ENCODE results near the gene ME3.
"Not testable (repeated sequence)": the region's sequence is repeated elsewhere in the genome, so short reads cannot be mapped to it uniquely, and the experiment has no call there.

ME3 gene

DNA sequence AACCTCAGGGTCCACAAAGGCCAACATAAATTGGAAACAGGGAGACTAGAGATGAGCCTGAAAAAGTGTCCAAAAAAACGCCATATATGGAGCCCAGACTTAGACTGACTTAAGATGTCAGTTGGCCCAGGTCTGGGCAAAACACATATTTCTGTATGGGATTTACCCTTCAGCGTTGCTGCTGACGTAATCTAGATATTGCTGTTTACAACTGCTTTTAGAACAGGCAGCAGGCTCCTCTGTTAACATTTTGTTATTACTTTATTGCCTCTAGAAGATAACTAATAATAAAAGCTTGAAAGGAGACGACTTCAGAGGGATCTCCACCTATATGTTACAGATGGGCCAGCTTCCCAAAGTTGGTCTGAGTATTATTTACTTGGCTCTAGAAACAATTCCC lies 8.7 kb downstream of the ME3 start:
- no peak for DNase-seq (ENCODE audit: low read depth in 2 of 2)

- DNase-seq (ENCODE audit: low read depth in 2 of 2) = no peak
Observed at GRCh38 chr11:86663291-86663690, 9.1 kb downstream of the ME3 start.

GRCh38 chr11:86660736-86661135 lies 11.7 kb downstream of the ME3 start:
- DNase-seq (ENCODE audit: low read depth in 2 of 2) = no peak

- no peak for DNase-seq (ENCODE audit: low read depth in 2 of 2)
Observed at GRCh38 chr11:86660088-86660487, 12.3 kb downstream of the ME3 start.

DNA sequence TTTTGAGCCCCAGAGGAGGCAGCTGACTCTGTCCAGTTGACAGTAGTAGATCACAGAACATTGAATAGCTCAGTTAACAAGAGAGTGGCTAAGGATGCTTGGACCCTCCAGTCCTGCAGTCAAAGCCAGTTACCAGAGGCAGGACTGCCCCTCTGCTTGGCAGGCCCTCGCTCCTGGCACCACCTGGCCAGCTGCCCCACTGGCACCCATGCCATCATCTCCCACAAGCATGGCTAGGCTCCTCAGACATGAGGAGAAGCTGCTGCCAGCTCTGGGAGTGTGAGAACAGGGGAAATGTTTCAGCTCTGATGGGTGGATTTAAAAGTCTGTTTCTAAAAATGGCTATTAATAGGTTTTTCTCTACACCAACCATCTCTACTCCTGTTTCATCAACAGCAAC lies 13.9 kb downstream of the ME3 start:
- no peak for DNase-seq (ENCODE audit: low read depth in 2 of 2)

GRCh38 chr11:86645212-86645611 lies 27.2 kb downstream of the ME3 start:
- DNase-seq (ENCODE audit: low read depth in 2 of 2) = not testable (repeated sequence)

DNA sequence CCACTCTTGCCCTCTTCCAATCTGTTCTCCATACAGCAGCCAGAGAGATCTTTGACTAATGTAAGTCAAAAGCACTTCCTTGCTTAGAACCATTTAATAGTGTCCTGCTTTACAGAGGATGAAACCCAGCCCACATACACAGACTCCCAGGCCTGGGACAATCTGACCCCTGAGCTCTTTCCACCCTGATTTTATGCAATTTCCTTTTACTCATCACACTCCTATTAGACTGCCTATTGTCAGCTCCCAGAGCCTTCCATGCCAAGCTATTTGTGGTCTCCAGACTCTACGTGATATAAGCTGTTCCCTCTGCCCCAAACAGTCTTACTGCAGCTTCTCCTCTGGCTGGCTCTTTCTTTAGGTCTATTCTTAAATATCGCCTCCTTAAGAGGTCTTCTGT lies 28.1 kb downstream of the ME3 start:
- DNase-seq (ENCODE audit: low read depth in 2 of 2) = no peak

DNA sequence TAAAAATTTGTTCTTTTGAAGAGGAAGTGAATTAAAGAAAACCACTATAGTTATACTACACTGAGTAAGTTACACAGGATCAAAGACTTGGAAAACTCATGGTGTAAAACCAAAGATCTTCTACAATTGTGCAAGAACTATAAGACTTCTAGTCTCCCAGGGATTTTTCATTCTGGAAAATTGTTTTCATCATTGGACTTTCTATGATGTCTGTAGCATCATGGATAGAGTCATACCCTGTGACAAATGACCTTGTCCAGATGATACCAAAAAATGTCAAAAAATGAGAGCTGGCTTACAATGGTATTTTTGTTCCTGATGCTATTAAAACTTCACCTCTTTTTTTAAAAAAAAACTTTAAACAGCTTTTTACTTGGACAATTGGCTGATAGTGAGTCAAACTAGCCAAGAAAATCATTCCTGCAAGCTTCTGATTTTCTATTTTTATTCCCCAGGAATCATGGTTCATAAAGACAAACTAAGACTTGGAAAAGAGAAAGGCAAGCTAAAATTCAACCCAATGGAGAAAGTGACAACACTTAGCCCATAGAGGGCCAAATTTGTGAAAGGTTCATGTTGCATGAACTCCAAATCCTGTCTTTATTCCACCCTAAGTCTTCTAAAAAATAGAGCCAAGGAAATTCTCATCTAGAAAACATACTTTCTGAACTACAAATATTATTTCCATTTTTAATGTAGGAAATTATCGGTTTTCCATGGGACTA lies 30.7 kb downstream of the ME3 start:
- DNase-seq (ENCODE audit: low read depth in 2 of 2) = no peak

GRCh38 chr11:86639137-86639536 lies 33.3 kb downstream of the ME3 start:
- no peak for DNase-seq (ENCODE audit: low read depth in 2 of 2)

GRCh38 chr11:86638673-86639072 lies 33.7 kb downstream of the ME3 start:
- no peak for DNase-seq (ENCODE audit: low read depth in 2 of 2)

GRCh38 chr11:86637988-86638387 lies 34.4 kb downstream of the ME3 start:
- DNase-seq (ENCODE audit: low read depth in 2 of 2) = no peak

DNA sequence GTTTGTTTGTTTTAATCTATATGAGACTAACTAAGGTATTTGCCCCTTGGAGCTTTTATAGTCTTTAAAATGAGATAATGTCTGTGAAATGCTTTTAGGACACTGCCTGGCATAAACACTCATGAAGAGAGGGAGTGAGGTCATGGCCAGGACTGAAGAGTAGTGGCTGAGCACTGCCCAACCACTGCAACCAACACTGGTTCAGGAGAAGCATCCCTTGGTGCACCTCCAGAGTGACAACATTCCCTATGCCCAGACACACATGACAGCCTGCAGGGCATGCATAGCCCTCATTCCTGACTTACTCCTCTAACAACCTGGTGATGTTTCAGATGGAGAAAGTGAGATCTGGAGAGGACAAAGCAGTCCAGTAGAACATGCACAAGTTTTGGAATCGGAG lies 36.1 kb downstream of the ME3 start:
- no peak for DNase-seq (ENCODE audit: low read depth in 2 of 2)

DNA sequence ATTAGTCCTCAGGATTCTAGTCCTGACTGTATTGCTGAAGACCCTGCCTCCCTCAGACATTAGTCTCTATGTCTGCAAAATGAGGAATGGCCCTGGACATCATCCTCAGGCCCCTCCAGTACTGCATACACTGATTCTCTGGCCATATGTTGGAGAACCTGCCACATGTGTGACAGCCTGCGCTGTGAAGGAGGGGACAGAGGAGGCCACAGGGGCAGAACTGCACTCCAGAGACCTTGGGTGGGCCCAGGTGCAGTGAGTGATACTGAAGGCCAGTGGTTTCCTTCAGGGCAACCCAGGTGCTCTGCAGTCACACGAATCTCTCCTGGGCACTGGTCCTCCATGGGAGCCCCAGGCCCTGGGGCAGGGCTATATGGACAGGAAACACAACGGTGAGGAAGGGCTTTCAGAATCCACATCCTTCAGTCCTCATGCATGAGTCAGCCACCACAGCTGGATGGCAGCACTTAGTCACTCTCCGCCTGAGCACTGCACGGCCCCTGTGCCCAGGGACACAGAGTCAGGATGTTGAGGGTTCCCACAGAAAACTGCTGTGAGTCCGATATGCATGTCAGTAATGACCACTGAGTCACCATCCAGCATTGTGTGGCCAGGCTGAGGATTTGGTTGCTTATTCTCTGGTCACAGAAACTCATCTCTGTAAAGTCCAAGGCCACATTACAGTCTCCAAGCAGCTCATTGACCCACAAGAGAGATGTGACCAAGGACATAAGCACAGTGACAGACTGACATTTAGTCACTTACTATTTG lies 39.7 kb downstream of the ME3 start:
- no peak for DNase-seq (ENCODE audit: low read depth in 2 of 2)

DNA sequence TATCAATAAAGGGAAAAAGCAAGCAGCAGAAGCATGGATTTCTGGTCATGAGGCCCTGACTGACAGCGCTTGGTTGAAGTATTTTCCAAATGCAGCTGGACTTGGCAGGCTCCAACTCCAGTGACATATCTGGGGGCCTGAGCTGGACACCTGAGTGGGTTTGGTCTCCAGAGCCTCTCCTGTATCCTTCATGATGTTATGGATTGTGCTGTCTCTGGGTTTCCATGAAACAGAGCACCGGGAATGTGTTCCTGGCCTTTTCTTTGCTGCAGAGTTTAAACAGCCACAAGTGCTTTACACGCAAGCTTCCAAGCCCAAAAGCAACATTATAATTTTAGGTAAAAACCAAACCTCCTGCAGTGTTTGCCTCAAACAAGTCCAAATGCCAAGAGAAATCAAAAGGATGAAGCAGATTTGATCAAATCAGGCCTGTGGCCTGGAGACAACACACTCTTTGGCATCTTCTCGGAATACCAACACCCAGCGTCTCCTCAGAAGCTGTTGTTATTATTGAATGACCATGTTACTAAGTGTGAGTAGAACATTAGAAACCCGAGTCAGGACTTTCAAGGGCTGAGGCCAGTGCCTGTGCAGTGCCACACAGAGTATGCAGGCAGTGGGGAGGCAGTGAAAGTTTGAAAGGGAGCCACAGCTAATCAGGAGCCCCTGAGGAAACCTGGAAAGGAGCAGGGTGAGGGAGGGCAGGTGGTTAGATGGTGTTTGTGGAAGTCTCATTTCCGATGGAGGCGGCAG lies 42.0 kb downstream of the ME3 start:
- no peak for DNase-seq (ENCODE audit: low read depth in 2 of 2)

GRCh38 chr11:86629045-86629706 lies 43.2 kb downstream of the ME3 start:
- DNase-seq (ENCODE audit: low read depth in 2 of 2) = no peak

GRCh38 chr11:86627776-86628455 lies 44.5 kb downstream of the ME3 start:
- DNase-seq (ENCODE audit: low read depth in 2 of 2) = no peak

DNA sequence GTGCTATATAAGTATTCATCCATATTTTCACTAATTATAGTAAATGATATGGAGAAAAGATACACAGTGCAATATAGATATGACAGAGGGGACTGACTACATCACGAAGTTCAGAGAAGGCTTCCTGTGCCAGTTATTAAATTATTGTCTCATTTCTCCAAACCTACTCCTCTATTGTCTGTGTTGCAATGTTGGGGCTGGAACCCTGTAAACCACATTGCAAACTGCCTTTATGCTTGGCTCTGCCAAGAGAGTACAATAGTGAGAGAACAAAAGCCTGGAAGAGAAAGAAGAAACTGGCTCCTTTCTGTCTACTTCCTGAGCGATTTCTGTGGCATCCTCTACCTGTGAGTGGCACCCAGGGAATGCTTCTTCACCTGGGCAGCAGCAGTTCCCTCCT lies 46.4 kb downstream of the ME3 start:
- no peak for DNase-seq (ENCODE audit: low read depth in 2 of 2)

DNA sequence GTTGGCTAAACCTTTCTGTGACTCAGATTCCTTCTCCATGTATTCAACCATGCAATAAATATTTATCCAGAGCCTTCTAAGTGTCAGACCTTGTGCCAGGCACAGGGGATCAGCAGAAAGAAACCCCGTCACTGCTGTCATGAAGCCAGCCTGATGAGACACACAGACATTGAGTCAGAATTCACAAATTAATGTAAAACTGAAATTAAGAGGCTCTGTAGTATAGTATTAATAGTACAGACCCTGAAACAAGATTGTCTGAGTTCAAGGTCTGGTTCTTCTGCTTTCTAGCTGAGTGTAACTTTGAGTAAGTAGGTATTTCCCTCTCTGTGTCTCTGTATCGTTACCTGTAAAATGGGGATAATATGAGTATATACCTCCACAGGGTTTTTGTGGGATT lies 46.9 kb downstream of the ME3 start:
- DNase-seq (ENCODE audit: low read depth in 2 of 2) = no peak

DNA sequence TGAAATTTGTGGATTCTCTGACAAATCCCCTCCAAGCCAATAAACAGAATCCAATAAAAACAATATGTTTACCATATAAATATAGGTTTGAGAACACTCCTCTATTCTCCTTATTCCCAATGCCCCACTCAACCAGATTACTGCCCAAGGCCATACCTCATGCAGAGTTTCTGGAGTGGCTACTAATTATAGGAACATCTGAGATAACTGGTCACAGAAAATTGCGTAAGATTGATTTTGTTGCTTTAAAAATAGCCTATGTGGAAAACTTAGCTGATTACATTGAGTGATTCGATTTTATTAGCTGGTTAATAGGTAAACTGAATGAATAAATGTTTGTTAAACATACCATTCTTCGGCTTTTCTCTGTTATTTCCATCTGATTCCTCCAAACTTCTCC lies 48.0 kb downstream of the ME3 start:
- DNase-seq (ENCODE audit: low read depth in 2 of 2) = no peak

GRCh38 chr11:86623736-86624135 lies 48.7 kb downstream of the ME3 start:
- no peak for DNase-seq (ENCODE audit: low read depth in 2 of 2)

DNA sequence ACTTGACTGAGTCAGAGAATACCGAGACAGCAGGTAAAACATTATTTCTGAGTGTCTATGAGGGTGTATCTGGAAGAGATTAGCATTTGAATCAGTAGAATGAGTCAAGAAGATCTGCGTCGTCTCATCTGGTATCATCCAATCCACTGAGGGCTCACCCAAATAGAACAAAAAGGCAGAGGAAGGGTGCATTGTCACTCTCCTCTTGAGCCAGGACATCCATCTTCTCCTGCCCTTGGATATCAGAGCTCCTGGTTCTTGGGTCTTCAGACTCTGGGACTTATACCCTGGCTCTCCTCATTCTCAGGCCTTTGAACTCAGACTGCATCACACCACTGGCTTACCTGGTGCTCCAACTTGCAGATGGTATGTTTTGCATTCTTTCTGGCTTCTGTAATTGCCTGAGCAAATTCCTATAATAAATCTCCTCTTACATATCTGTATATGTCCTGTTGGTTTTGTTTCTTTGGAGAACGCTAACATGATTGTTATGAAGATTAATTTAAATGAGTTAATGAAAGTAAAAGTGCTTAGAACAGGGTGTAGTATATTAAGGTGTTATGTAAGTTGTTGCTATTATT lies 49.3 kb downstream of the ME3 start:
- DNase-seq (ENCODE audit: low read depth in 2 of 2) = no peak
